Fibroblast of pulmonary artery (primary cell): ENCODE data around the gene EIF4E1B.
A peak's percentile ranks its signal among the peaks of the same experiment; 100 is the strongest.

Experiments
- DNase-seq: peaks from one replicate; pipeline ENCODE4 v3.0.0-alpha.2; 2010; ENCODE audit warnings: low read depth
- H3K4me3 ChIP-seq: replicated peaks from 2 replicates; pipeline ENCODE4 v1.5.1; 2011; ENCODE audit warnings: low read depth, mild to moderate bottlenecking, control low read depth, low read length, moderate library complexity
- CTCF ChIP-seq: IDR thresholded peaks from 2 replicates; pipeline ENCODE4 v1.5.1; 2011; ENCODE audit warnings: mild to moderate bottlenecking, control low read depth, low read length, inconsistent platforms; ENCODE audit errors: missing control alignments

The EIF4E1B gene

GRCh38 chr5:176652136-176652535 is 21.7 kb downstream of the EIF4E1B start:
- no peak for DNase-seq
- H3K4me3 ChIP-seq: no peak overlapping the region
- no peak for TF ChIP-seq CTCF

- DNase-seq: no peak
- no peak overlapping the region for H3K4me3 ChIP-seq
- no peak for TF ChIP-seq CTCF
Measured at GRCh38 chr5:176653401-176654385, 23.2 kb downstream of the EIF4E1B start.

GRCh38 chr5:176654856-176655255 is 24.4 kb downstream of the EIF4E1B start:
- no peak for DNase-seq
- no peak overlapping the region for H3K4me3 ChIP-seq
- no peak for TF ChIP-seq CTCF

GRCh38 chr5:176656467-176656990 is 26.1 kb downstream of the EIF4E1B start:
- DNase-seq: no peak
- H3K4me3 ChIP-seq: no peak overlapping the region
- TF ChIP-seq CTCF: no peak

- TF ChIP-seq CTCF: peak; percentile 91
- H3K4me3 ChIP-seq: no peak overlapping the region
Measured at GRCh38 chr5:176658007-176658599, 27.6 kb downstream of the EIF4E1B start.

GRCh38 chr5:176658817-176659511 is 28.5 kb downstream of the EIF4E1B start:
- no peak for TF ChIP-seq CTCF
- H3K4me3 ChIP-seq: no peak overlapping the region
- DNase-seq: no peak

More at GRCh38 chr5:176658007-176658599, 27.6 kb downstream of the EIF4E1B start:
- peak; percentile 73 for DNase-seq
